HCT116 (cell line): ENCODE data around the gene SLC26A3.

Source experiments
- CBX3 ChIP-seq: IDR thresholded peaks from 2 replicates; pipeline ENCODE4 v1.6.1; 2012; ENCODE audit warnings: low read depth
- CTCF ChIP-seq, 3 experiments: fragments of 200-600 bp in 1 of 3; sonication (generic) in 1 of 3; IDR thresholded peaks in 2 of 3; conservative IDR thresholded peaks in 1 of 3; 2 replicates each; pipeline ENCODE4 v1.5.1; 2012 to 2017; ENCODE audit warnings: low read depth in 2 of 3, low read length in 2 of 3, antibody characterized with exemption in 1 of 3, borderline replicate concordance in 1 of 3, control low read depth in 1 of 3, mild to moderate bottlenecking in 1 of 3, mixed read lengths in 1 of 3, mixed run types in 1 of 3, moderate library complexity in 1 of 3; ENCODE audit not compliant: insufficient read depth in 1 of 3
- MAX ChIP-seq: IDR thresholded peaks from 2 replicates; pipeline ENCODE4 v1.6.1; 2012
- POLR2A ChIP-seq: IDR thresholded peaks from 2 replicates; pipeline ENCODE4 v1.7.0; 2011; ENCODE audit warnings: borderline replicate concordance; ENCODE audit not compliant: insufficient read depth, insufficient read length; ENCODE audit errors: extremely low read depth

- TF ChIP-seq CTCF (IDR thresholded peaks at IDR 0.05 in 2 of 3, conservative IDR thresholded peaks at IDR 0.05 in 1 of 3; ENCODE audit: borderline replicate concordance in 1 of 3, insufficient read depth in 1 of 3, low read depth in 2 of 3, low read length in 2 of 3) = no peak
- no peak for TF ChIP-seq POLR2A
- no peak for TF ChIP-seq MAX
- TF ChIP-seq CBX3 = no peak
Measured at GRCh38 chr7:107843184-107843583, 40.2 kb upstream of the SLC26A3 start.
